ENCODE results near the gene NYAP1.
"Not testable (repeated sequence)": the region's sequence is repeated elsewhere in the genome, so short reads cannot be mapped to it uniquely, and the experiment has no call there.

Gene NYAP1

DNA sequence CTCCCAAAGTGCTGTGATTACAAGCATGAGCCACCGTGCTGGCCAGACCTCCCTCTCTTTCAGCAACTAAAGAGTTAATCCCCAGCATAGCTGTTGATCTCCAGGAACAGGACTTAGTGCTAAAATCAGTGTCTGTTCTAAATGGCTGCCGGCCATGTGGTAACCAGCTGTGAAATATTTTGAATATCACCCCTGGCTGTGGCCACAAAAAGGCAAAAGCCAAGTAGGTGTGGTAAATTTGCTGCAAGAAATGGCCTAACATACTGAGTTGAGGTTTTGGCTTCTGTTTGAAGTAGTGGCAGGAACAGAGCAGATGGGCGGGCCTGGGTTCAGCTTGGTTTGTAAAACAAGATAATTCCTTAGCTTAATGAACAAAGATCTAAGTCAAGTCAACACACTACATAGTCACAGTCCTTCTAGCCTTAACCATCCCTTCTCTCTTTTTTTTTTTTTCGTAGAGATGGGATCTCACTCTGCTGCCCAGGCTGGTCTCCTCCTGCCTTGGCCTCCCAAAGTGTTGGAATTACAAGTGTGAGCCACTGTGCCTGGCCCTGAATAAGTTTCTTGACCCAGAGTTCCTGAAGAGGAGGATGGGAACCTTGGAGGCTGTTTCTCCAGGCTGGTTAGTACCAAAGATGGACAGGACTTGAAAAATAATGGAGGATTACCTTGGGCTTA, 32.5 kb downstream of the NYAP1 start:
- no peak for DNase-seq

- no peak for DNase-seq
Observed at GRCh38 chr7:100517305-100517704, 33.6 kb downstream of the NYAP1 start.

- DNase-seq: no peak
Observed at GRCh38 chr7:100519580-100519979, 35.9 kb downstream of the NYAP1 start.

DNA sequence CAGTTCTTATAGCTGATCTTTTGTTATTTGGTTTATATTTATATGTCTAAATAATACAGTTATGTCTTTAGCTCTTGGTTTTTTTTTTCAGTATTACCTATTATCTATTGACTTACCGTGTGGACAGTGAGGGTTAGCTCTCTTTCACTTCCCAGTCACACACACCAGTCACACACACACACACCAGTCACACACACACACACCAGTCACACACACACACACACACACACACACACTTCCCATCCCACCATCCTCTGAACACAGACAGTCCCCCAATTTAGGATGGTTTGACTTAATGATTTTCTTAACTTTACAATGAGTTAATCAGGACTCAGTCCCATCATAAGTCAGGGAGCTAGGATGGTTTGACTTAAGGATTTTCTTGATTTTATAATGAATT, 36.4 kb downstream of the NYAP1 start:
- DNase-seq: no peak

DNA sequence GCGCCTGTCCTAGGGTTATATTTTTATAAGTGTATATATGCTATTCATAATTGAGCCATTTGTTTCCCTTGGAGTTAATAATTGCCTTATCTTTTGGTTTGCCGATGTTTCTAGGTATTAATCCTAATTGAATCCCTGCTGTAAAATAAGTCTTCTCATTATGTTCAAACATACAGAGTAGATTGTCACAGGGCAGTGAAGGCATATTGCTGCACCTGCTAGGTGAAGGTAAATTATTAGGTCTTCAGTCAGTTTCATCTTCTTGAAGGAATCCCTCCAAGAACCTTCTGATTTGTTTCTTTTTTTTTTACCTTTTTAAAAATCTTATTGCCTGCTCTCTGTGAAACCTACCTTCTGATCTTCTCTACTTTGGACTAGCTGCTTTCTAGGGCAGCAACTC, 37.3 kb downstream of the NYAP1 start:
- no peak for DNase-seq

DNA sequence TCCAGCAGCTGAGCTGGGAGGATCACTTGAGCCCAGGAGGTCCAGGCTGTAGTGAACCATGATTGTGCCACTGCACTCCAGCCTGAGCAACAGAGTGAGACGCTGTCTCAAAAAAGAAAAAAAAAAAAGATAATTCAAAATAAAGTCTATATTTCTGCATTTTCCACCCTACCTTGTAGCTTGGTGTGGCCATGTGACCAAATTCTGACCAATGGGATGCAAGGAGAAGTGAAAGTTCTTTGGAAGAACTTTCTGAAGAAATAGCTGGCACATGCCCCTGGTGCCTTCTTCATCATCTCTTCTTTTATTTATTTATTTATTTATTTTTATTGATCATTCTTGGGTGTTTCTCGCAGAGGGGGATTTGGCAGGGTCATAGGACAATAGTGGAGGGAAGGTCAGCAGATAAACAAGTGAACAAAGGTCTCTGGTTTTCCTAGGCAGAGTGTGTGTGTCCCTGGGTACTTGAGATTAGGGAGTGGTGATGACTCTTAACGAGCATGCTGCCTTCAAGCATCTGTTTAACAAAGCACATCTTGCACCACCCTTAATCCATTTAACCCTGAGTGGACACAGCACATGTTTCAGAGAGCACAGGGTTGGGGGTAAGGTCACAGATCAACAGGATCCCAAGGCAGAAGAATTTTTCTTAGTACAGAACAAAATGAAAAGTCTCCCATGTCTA, 38.3 kb downstream of the NYAP1 start:
- not testable (repeated sequence) for DNase-seq

- not testable (repeated sequence) for DNase-seq
Observed at GRCh38 chr7:100523192-100523591, 39.5 kb downstream of the NYAP1 start.

DNA sequence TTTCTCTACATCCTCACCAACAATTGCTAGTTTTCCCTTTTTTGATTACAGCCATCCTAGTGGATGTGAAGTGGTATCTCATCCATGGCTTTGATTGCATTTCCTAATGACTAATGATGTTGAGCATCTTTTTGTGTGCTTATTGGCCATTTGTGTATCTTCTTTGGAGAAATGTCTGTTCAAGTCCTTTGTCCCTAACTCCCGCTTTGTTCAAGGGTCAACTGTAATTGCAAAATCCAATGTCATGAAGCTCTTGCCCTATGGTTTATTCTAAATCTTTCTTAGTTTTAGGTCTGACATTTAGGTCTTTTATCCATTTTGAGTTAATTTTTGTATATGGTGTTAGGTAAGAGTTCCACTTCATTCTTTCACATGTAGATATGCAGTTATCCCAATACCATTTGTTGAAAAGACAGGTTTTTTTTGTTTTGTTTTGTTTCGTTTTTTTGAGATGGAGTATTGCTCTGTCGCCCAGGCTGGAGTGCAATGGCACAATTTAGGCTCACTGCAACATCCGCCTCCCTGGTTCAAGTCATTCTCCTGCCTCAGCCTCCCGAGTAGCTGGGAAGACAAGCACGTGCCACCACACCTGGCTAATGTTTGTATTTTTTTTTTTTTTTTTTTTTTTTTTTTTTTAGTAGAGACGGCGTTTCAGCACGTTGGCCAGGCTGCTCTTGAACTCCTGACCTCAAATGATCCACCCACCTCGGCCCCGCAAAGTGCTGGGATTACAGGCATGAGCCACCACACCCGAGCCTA, 44.6 kb downstream of the NYAP1 start:
- DNase-seq: not testable (repeated sequence)

GRCh38 chr7:100532165-100533022, 48.7 kb downstream of the NYAP1 start:
- no peak for DNase-seq

- DNase-seq: not testable (repeated sequence)
Observed at GRCh38 chr7:100535982-100536381, 52.3 kb downstream of the NYAP1 start.

DNA sequence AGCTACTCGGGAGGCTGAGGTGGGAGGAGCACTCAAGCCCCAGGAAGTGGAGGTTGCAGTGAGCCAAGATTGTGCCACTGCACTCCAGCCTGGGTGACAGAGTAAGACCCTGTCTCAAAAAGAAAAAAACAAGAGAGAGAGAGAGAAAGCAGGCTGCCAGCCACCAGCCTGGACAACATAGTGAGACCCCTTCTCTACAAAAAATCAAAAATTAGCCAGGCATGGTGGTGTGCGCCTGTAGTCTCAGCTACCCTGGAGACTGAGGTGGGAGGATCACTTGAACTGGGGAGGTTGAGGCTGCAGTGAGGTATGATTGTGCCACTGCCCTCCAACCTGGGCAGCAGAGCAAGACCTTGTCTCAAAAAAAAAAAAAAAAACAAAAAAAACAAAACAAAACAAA, 53.0 kb downstream of the NYAP1 start:
- DNase-seq: not testable (repeated sequence)

DNA sequence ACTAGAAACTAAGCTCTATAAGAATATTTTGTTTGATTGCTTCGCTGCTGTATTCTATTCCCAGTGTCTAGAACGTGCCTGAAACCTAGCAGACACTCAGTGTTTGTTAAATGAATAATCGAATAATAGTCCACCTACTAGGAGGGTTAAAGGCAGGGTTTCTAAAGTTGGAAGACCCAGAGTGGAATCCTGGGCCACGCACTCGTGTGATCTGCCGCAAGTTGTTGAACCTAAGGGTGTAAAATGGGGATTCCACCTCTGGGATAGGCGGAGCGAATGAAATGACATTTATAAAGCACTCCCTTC, 54.6 kb downstream of the NYAP1 start:
- no peak for DNase-seq

DNA sequence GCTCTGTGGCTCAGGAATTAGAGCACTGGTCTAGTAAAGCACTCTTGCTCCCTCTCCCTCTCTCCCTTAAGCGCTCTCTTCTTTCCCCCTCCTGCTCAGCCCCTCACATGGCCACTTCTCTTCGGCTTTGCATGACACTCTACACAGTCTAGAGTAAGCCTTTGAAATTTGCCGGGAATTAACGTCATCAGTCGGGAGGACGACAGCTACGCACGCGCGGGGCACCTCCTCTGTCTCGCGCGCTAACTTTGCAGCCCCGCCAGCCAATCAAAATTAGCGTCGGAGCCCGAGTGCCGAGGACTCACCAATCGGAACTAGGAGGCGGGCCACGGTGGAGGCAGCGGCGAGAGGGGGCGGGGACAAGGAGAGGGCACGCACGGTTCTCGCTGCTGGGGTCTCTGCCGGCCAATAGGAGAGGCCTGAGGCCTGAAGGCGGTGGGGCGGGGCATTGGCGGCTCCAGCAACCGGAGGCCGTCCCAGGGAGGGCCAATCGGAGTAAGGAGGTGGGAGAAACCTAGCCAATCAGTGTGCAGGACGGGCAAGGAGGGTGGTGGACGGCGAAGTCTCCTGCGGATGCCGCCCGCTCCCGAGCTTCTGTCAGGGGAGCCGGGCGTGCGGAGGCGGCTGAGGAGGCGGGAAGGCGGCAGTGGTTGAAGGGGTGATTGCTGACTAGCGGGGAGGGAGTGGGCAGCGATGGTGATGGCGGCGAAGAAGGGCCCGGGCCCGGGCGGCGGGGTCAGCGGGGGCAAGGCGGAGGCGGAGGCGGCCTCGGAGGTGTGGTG, 55.1 kb downstream of the NYAP1 start, which contains the start of gene AGFG2:
TSS of gene AGFG2 (plus strand) at position 550 of the 782 bp plus-strand sequence. CDS start at position 694, 144 bp downstream.
- peak; percentile 98 to 99 for DNase-seq

- no peak for DNase-seq
Observed at GRCh38 chr7:100539436-100540006, 55.8 kb downstream of the NYAP1 start.

GRCh38 chr7:100540073-100540723, 56.5 kb downstream of the NYAP1 start:
- DNase-seq: no peak

- DNase-seq: not testable (repeated sequence)
Observed at GRCh38 chr7:100541309-100541708, 57.6 kb downstream of the NYAP1 start.

GRCh38 chr7:100543586-100543985, 59.9 kb downstream of the NYAP1 start:
- no peak for DNase-seq

DNA sequence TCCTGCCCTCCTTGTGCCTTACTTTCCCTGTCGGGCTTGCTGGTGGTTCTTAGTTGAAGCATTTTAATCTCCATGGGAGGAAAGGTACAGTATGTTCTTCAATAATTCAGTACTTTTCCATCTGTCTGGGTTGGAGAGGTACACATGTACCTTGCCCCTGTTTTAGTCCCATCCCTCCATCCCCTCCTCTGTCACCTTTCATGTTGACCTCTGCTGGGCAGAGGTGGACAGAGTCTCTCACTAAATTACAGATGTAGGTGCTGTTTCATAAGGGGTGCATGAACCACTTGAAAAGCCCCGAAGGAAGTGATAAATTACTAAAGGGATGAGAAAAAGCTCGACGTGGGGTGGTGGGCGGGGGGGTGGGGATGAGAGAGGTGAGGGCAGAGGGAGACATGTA, 60.7 kb downstream of the NYAP1 start:
- no peak for DNase-seq

Data from NCI-H524 (cell line).